Fibroblast of peridontal ligament (primary cell): ENCODE results near the gene SCN5A.

Experiments
- DNase-seq: peaks from one replicate; pipeline ENCODE4 v3.0.0-alpha.2; 2010; ENCODE audit errors: extremely low read depth

The SCN5A gene

DNA sequence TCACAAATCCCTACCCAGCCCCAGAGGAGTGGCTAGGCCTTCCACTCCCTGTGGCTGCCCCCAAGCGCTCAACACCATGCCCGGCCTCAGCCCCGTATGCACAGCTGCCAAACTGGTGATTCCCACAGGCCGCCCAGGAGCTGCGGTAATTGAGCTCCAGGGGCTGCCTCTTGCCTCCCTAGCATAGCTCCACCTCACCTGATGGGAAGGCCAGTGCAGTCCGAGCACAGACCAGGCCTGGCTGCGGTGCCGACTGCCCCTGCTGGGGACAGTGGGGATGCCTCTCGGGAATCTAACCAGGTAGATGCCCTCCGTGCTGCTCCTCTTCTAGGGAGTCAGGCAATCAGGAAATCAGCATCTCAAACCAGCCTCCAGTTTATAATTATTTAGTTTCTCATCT lies 25.9 kb downstream of the SCN5A start:
- DNase-seq = no peak

DNA sequence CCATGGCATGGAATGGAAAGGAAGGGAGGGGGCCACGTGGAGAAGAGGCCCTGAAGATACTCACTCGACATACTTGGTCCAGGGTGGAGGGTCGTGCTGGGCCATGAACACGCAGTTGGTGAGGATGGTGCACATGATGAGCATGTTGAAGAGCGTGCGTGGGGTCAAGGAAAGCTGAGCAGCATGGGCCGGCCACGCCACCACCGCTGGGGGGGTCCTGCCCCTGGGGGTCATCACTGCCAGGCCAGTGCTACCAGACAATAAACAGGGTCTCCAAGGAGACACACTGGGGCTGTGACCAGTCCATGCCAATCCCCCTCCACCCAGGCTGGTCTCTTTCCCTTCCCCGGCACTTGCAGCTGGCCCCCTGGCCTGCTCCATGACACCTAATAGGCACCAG lies 27.2 kb downstream of the SCN5A start:
- no peak for DNase-seq

DNA sequence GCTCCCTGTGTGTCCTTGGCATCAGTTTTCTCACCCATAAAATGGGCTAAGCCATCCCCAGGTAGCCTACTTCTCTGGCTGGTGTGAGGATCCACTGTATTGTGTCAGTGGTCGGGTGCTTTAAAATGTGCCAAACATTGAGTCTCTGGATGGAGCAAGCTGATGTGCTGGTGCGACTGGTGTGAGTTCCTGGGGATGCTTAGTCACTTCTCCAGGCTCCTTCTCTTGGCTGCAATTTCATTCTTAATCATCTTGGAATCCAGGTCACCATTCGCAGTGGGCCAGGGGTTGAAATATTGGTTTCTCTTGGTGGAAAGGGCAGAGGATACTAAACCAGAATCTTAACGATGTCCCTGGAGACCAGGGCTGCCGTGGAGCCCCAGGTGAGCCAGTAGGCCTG lies 29.3 kb downstream of the SCN5A start:
- no peak for DNase-seq

DNA sequence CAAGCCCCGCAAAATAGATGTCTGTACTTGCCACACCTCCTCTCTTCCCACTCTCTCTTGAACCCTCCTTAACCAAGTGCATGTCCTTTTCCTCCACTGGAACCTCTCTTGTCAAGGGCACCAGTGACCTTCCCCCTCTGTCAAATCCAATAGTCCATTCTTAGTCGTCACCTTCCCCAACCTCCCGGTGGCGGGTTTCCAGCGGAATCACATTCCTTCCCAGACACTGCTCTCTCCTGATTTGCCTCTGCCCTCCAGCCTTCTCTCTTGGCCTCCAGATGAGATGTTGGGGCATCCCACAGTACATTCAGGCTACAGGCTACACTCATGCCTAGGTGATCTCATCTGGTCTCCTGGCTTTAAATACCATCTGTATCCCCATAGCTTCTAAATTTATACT lies 31.1 kb downstream of the SCN5A start:
- DNase-seq = no peak

DNA sequence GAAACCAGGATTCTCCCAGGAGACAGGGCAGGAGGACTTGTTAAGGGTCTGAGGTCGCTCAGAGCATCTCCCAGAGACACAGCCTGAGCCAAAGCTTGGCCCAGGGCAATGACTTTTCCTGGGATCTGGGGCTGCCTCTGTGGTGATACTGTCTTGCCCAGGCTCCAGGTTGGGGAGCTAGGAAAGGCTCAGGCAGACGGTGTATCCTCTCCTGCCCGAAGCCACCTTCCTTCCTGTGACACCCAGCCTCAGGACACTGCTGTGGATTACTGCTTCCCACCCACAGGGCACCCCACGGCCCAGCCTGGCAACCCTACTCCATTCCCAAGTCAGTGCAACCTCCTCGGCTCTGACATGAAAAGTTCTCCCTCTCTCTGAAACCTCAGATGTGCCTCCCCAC lies 31.9 kb downstream of the SCN5A start:
- DNase-seq = no peak

DNA sequence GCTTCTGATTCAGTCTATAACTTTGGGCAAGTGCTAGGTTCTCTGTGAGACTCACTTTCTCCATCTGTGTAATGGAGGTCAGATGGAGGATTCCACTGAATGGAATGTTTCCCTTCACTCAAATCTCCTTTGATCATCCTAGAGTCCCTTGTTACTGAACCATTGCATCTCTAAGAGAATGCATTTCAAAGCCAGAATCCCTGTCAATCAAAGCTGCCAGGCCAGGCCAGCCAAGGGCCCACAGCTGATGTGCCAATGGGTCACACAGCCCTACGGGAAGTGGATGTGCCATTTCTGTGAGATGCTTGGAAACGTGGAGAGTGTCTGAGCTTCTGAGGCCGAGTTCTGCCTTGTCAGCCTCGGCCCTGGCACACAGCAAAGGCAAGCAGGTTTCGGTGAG lies 32.4 kb downstream of the SCN5A start:
- no peak for DNase-seq

DNA sequence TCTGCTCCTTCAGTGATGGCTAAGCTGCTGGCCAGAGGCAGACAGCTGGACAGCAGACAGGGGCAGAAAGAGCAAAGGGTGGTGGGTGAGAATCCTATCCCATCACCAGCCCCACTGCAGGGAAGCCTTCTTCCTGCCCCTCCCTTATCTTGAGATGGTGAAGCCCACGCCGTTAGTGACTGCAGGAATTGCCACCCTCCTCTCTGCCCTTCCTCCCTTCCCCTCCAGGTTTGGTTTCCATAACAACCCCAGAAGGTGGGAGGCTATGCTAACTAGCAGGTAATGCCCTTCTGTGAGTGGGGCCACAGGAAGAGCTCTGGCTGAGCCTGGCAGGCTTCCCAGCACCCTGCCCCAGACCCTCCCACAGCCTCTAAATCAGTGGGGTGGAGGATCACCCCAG lies 32.8 kb downstream of the SCN5A start:
- DNase-seq = no peak

DNA sequence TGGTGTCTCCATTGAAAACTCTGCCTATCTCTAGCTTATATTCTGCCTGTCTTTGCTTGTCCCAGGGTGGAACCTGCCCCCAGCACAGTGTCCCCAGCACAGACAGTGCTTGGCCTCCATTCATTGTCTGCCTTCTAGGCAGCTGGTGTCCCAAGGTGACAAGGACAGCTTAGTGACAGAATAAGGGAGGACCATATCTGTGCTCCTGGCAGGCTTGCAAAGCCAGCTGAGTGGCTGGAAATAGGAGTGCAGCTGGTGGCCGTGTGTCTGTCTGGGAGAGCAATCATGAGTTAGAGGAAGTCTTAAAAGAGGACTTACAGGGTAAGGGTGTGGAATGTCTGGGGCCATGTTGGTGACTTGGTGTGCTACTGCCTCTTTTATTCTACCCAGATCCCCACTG lies 33.4 kb downstream of the SCN5A start:
- DNase-seq = no peak

DNA sequence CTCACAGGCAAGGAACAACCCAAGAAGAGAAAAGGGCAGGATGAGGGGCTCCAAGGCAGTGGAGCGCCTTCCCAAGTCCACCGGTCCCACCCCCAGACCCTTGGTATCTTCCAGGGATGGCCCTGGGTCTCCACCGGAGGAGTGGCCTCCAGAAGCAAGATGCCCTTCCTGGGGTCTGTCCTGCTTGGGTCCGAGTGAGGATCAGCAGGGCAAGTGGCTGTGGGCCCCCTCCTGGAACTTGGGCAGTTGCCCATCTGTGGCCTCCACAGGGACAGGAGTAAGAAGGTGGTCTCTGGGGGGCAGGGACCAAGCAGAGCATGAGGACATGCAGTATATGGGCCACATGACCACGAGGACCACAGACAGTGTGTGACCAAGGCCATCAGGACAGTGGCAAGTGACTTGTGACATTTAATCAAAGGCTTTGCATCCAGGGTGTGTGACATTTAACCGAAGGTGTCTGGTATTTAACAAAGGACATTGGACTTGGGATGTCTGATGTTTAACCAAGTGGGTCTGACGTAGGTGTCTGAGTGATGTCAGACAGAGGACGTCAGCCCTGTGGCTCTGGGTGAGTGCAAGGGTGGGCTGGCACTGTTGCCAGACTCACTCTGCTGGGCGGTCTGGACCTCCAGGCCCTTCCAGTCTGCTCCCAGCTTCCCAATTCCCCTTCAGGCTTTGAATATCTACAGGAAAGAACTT lies 34.7 kb downstream of the SCN5A start:
- no peak for DNase-seq

DNA sequence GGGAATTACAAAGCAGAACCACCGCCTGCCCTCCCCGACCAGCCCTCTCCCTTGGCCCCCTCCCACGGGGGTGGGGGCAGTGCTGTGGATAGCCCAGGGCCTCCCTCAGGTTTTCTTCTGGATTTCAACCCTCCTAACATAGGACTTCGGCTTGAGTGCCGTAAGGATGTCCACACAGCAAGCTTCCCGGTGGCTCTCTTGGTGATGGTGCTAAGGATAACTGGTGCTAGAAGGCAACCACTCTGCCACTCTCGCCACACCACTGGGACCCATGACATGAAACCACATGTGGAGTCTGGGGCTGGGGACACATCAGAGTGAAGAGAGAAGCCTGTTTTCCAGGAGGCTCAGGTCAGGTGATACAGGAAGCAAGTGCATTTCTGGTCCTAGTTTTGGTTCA lies 35.4 kb downstream of the SCN5A start:
- DNase-seq = no peak

DNA sequence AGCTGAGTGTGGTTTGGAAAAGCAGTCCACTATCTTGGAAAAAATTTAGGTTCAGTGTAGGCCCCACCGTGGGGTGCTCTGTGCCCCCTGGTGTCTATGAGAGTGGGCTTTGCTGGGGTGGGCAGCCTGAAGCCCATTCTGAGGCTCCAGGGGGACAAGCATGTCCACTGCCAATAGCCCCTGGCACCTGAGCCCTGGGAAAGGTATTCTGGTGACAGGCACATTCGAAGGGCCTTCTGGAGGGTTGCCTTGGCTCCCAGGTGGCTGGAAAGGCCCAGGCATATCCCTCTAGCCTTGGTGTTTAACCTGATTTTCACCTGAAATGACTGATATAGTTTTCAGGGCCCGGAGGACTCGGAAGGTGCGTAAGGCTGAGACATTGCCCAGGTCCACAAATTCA lies 36.1 kb downstream of the SCN5A start:
- no peak for DNase-seq

DNA sequence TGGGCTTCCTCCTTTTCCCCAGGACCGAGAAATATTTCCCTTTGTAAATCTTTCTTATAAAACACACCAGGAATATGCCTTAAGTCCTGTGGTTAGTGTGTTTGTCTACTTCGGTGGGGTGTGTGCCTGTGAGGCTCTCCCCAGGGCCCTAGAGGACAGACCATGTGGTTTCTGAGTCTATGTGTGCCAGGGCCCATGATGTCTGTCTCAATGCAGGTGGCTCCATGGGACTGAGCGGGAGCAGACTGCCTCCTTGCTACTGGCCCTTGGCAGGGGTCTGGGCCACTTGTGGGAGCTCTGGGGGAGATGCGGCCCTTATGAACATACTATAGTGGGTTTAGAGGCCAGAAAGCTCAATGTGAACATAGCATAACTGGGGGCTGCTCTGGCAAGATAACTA lies 37.6 kb downstream of the SCN5A start:
- DNase-seq = no peak

DNA sequence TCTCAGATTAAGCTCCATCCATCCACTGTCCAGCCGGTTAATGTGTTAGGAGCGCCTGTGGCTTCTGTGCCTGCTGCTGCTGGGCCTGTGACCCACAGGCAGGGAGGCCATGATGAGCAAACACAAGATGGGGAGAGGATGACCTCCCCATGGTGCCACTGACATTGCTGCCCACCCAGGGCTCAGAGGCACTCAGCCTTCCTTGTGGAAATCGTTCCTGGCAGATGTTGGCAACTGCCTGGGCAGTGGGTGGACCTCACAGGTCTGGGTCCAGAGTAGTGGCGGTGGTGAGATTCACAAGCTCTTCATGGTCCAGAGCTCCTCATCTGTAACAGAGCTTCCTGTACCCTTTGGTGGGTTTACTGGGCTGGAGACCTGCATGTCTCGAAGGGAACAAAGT lies 38.6 kb downstream of the SCN5A start:
- no peak for DNase-seq

DNA sequence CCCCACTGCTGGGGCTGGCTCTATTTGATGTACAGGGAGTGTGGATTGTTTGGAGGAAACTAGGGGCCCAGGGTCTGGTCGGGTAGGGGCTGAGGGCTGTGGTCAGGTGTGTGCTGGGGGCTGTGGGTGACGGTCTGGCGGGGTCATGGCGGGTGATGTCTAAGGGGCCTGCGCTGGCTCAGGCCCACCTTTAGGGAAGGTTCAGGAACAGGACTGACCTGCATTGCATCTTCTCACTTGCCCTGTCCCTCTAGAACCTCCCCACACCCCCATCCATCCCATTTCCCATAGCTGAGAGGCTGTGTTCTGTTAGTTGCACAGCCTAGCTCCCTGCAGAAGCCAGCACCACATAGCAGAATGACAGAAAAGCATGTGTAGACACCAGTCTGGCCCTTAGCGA lies 39.1 kb downstream of the SCN5A start:
- DNase-seq = no peak

DNA sequence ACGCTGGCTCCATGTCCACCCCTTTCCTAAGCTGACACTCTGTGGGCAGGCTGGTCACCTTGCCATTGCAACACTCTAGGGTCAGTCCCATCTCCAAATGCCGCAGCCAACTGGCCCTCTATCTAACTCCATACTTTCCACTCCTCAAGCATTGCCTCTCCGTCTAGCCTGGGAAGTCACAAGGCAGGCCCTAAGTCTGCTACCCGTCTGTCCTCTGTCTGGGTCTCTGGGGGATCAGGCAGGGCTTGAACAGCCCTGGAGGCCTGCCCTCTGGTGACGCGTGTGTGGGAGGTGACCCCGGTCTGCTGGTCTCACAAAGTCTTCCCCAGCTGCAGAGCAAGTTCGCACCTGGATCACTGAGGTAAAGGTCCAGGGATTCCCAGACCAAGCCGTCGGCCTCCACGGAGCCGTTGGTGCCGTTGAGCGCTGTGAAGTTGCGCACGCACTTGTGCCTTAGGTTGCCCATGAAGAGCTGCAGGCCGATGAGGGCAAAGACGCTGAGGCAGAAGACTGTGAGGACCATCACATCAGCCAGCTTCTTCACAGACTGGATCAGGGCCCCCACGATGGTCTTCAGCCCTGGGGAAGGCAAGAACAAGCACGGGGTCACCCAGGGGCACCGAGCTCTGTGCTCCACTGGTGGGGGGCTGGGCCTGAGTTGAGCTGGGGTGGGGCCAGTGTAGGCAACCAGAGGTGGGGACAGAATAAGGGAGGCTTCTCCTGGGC lies 39.9 kb downstream of the SCN5A start:
- DNase-seq = no peak

DNA sequence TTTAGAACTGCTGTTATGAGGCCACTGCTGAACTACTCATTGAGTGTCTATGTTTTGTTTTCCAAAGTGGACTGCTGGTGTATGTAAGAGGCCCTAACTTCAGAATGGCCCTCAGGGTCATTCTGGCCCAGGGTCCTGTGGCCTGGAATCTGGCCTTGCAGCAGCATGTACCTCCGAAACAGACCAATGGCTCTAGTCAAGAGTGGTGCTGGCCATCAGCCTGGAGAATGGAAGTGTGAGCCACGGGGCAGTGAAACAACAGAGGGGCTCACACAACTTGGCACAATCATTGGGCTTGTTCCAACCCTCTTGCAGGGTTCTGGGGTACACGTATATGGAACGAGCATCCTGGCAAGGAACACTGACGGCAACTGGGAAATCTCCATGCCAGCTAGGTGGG lies 40.5 kb downstream of the SCN5A start:
- no peak for DNase-seq

DNA sequence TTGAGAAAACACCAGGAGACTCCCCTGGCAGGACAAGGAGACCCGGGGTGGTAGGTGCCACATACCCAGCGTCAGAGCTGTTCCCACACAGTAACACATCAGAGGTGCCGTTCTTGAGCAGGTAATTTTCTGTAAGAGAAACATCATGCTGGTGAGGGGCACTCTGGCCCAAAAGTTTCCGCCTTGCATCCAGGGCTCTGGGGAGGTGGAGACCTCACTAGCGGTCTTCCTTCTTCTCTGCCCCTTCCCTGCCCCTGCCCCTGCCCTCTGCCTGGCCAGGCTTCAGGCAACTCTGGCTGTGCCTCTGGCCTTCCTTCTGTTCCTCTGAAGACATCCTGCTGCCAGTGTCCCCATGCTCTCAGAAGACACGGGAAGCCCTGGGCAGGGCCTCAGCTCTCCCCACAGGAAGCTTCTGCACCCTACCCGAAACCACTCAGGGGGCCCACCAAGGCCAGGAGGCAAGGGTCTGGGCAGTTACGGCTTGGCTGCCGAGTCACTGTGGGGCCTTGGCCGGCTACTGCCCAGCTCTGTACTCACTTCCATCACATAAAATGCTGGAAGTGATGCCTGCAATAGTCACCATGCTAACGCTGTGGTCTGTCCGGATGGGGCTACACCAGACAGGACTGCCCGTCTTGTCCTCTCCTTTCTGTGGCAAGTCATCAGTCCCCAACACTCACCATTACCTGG lies 41.3 kb downstream of the SCN5A start:
- DNase-seq = no peak

DNA sequence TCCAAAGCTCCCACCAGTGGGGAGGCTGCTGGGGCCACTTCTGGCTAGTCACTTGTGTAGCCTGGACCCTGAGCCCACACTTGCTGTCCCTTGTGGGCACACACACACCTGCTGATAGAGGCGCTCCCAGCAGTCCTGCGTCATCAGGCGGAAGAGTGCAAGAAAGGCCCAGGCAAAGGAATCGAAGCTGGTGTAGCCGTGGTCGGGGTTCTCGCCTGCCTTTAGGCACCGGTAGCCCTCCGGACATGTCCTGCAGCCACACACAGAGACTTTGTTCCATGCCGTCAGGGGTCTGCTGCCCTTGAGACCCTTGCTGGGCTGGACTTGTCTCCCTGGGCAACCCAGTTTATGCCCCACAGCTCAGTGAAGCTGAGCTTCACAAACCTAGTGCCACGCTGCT lies 42.9 kb downstream of the SCN5A start:
- DNase-seq = no peak

DNA sequence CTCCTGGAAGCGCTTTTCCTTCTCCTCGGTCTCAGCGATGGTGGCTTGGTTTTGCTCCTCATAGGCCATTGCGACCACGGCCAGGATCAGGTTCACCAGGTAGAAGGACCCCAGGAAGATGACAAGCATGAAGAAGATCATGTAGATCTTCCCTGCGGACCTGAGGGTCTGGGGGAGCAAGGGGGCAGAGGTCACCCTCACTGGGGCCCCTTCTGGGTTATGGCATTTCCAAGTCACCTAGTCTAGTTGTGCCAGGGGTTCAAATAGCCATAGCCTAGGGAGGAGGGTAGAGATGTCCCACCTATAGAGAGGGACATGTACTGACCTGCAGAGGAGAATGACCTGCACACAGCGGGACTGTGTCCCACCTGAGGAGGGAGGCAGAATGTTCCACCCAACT lies 43.5 kb downstream of the SCN5A start:
- DNase-seq = no peak

DNA sequence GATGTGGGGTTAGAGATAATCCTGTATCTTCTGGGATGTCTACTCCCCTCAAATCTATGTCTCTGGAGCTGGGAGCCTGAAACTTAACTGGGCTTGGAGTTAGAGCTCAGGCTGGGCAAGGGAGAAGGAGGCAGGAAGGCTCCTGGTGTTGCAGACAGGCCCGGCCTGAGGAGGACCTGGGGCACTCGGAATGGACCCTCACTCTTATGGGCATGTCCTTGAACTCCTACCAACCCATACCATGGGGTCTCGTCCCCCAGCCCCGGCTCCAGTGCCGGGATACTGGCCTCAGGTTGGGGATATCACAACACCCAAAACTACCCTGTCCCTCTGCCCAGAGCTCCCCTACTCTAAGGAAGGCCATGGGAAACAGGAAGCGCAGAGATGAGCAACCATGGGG lies 45.2 kb downstream of the SCN5A start:
- no peak for DNase-seq

DNA sequence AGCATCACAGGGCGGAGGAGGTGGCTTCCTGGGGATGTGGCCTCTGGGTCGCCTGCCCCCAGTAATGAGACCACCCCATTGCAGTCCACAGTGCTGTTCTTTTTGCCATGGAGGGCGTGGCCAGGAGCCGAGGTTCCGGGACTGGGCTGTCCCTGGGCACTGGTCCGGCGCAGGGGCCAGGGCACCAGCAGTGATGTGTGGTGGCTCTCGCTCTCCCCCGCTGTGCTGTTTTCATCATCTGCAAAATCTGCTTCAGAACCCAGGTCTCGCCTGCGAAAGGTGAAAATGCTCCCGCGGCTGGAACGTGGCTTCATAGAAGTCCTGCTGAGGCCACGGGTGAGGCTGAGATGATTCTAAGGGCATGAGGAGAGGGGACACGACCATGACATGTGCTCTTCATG lies 45.8 kb downstream of the SCN5A start:
- no peak for DNase-seq

DNA sequence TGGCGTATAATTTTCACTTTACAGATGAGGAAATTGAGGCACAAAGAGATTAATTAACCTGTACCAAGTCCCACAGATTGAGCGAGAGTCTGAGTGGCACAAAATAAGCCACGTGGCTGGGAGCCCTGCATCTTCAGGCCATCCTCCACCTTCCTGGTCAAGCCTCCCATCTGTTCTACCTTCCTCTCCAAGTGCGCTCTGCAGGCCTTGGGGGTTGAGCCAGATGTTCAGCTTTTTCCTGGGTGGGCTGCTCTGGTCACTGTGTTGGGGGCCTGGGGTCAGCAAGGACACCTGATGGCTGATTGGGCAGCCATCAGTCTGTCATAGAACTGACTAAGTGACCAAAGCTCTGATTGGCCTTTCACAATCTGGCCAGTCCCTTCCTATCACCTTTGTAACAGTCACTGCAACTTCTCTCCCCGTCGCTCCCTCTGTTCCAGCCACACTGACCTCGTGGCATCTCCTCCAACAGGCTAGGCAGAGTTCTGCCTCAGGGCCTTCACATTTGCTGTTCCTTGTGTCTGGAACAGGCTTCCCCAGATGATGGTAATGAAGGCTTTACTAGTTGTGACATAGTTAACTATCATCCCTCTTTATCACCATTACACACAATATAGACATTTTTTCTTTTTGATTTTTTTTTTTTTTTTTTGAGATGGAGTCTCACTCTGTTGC lies 46.8 kb downstream of the SCN5A start:
- no peak for DNase-seq
